HG03469 (cell line): ENCODE data around the gene BTN1A1.

Experiments
- ATAC-seq: cut with Tn5 transposase; IDR thresholded peaks from one replicate; pipeline ENCODE4 v1.9.1; 2021; ENCODE audit warnings: mild to moderate bottlenecking, moderate library complexity, moderate number of reproducible peaks; ENCODE audit not compliant: unreplicated experiment

Gene BTN1A1

DNA sequence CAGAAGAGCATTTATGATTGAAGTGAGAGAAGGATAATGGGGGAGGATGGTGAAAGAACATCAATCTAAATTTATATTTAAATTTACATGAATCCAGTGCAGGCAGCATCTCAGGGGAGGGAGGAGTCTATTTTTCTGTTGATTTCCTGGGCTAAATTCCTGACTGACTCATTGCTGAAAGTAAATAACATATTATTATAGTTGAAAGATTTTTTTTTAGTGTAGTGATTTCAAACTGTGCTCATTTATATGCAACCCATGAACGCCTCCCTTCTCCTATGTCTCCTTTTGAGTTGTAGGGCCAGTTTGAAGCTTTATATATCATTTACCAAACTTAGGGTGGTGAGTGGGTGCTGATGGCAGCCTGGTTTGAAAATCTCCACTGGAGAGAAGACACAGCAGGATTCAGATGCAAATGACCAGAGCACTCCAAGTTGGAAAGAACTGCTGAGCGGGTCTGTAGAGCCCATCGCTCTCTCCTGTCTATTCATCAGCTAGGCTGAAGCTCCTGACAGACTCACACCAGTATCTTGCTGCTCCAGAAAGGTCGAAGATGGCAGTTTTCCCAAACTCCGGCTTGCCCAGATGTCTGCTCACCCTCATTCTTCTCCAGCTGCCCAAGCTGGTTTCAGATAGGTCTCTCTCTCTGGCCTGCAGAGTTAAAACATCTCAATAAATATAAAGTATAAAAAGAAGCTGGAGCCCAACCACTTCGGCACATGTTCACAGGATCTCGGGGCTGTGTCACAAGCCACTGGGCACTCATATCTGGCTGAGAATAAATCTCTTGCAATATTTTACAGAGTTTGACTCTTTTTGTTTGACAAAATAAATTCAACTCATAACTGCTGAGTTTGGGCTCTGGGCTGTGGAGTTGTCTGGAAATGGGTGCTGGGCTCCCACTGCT lies 24.0 kb upstream of the BTN1A1 start:
- ATAC-seq = no peak

DNA sequence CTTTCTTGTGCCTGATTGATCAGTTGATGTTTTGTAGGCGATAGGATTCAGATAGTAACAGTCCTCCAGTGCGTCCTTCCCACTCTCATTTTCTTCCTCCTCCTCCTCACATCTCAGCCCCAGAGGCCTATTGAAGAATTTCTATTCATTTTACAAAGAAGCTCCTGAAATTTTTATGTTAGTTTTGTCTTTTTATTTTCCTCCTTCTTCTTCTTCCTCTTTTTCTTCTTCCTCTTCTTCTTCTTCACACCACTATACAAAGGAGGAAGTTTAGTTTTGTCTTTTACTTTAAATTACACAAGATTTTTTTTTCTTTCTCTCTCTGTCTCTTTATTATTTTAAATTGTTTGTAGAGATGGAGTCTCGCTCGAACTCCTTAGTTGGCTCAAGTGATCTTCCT lies 23.2 kb upstream of the BTN1A1 start:
- no peak for ATAC-seq

DNA sequence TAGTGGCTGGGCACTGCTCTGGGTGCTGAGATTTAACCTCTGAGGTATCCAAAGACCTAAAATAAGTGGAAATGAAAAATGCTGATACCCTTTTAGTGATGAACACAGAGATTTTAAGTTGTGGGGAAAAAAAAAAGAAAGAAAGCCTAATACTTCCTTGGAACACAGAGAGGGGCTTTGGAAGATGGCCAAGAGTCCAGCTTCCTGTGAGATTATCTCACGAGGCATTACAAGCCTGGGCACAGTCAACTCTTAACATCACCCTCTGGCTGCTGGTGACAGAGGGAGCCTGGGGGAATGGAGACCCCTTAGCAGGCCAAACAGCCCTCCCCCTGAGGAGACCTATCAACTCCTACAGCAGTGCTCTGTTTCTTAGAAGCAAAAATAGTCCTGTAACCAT lies 22.7 kb upstream of the BTN1A1 start:
- no peak for ATAC-seq

GRCh38 chr6:26478100-26478984 lies 21.8 kb upstream of the BTN1A1 start:
- no peak for ATAC-seq

DNA sequence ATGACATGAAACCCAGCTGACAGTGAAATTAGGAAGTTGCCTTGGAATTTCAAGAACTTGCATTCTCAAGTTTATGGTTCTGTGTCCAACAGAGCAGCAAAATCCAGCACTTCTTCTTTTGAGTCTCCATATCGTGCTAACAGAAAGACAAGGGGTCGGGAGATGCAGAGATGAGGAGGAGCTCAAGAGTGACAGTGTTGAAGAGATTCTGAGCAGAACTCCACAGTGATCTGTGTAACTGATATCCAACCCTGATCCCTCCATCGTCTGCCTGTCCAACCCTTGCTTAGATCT lies 21.2 kb upstream of the BTN1A1 start:
- no peak for ATAC-seq

GRCh38 chr6:26482338-26482737 lies 17.8 kb upstream of the BTN1A1 start:
- no peak for ATAC-seq

DNA sequence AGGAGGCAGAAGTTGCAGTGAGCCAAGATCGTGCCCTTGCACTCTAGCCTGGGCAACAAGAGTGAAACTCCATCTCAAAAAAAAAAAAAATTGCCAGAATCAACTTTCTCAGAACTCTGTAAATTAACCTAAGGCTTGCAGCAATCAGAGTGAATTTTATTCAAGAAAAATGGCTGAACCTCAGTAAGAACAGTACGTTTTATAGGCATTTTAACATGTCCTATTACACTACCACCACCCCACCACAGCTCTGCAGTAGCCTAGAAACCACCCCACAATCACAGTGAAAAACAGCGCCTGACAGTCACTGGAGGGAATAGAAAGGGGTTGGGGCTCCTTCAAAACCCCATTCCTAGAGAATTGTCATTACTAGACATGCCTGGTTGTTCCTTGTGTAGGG lies 16.4 kb upstream of the BTN1A1 start:
- no peak for ATAC-seq

GRCh38 chr6:26484161-26484560 lies 15.9 kb upstream of the BTN1A1 start:
- ATAC-seq = no peak

GRCh38 chr6:26485112-26485780 lies 14.9 kb upstream of the BTN1A1 start:
- ATAC-seq = no peak

DNA sequence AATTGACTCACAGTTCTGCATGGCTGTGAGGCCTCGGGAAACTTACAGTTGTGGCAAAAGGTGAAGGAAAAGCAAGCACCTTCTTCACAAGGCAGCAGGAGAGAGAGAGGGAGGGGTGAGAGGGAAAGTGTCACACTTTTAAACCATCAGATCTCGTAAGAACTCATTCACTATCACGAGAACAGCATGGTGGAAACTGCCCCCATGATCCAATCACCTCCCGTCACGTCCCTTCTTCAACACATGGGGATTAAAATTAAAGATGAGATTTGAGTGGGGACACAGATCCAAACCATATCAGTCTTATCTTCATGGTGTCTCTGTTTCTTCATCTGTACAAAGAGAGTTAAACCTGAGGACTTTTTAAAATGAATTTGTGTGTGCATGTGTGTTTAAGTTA lies 13.7 kb upstream of the BTN1A1 start:
- ATAC-seq = no peak

DNA sequence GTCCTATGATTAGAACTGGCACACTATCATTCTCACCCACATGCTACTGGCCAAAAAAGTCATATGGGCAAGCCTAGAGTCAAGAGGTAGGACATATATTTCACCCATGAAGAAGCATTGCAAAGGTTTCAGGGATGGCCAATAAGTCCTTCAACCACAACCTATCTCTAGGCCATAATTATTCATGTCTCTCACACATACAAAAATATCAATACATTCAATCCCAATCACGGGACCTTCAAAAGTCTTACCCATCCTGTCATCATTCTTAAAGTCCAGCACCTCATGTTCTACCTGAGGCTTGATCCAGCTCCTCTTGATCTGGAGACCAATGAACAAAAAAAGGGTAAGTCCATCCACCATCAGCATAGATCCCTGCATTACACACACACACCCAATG lies 12.6 kb upstream of the BTN1A1 start:
- ATAC-seq = no peak

DNA sequence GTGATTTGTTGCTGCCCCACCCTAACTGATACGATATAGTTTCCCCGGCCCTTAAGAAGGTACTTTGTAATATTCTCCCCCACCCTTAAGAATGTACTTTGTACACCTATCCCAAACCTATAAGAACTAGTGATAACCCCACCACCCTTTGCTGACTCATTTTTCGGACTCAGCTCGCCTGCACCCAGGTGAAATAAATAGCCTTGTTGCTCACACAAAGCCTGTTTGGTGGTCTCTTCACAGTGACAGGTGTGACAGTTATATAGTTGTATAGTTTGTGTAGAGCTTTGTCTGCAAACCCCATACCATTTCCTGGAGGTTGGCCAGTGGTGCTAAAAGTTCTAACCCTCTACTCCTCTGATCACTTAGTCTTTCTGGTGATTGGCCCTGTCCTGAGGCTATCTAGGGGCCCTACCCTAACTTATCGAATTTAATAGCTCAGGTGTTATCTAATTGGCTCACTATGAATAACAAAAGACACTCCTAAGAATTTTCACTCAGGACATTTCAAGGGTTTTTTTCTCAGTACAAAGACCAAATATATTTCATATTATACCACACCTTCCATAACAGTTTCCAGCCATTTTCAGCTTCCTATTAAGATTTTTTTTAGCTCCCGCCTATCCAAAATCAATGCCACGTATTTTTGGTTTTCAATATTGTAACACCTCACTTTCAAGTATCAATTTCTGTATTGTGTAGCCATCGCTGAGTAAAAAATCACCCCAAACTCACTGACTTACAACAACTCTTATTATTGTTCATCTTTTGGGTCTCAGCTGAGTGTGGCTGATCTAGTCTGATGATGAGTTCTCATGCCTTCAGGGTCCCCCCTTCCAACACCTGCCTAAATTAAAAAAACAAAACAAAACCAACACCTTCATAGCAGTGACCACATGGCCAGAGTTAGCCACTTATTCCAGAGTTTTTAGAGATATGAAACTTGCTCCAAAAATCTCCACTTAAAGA lies 9.8 kb upstream of the BTN1A1 start:
- ATAC-seq = no peak

GRCh38 chr6:26491604-26492003 lies 8.5 kb upstream of the BTN1A1 start:
- no peak for ATAC-seq

- no peak for ATAC-seq
Observed at GRCh38 chr6:26493258-26493657, 6.8 kb upstream of the BTN1A1 start.

GRCh38 chr6:26494117-26494516 lies 6.0 kb upstream of the BTN1A1 start:
- ATAC-seq = no peak

DNA sequence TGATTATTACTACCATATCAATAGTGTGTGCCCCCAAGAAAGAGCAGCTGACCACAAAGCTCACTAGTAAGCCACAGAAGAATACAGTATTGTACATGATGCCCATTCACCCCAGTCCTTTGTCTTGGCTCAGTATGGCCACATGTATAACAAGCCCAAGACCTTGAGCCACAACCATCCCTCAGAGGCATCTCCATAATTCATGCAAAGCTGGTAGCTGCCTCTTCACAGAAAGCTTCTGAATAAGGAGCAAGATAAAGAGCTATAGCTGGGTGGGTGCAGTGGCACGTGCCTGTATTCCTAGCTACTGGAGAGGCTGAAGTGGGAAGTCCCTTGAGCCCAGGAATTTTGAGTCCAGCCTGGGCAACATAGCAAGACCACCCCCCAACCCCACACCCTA lies 4.8 kb upstream of the BTN1A1 start:
- no peak for ATAC-seq

GRCh38 chr6:26497610-26498009 lies 2.5 kb upstream of the BTN1A1 start:
- no peak for ATAC-seq

DNA sequence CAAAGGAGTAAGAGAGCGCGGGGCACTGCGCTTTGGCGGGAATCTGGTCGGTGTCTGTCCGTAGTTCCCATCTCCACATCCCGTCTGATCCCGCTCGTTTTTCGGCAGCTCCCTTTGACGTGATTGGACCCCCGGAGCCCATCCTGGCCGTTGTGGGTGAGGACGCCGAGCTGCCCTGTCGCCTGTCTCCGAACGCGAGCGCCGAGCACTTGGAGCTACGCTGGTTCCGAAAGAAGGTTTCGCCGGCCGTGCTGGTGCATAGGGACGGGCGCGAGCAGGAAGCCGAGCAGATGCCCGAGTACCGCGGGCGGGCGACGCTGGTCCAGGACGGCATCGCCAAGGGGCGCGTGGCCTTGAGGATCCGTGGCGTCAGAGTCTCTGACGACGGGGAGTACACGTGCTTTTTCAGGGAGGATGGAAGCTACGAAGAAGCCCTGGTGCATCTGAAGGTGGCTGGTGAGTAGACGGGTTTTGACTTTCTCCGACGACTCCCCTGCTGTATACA lies 1.4 kb downstream of the BTN1A1 start:
- no peak for ATAC-seq

- ATAC-seq = no peak
Observed at GRCh38 chr6:26502165-26502564, 2.1 kb downstream of the BTN1A1 start.

DNA sequence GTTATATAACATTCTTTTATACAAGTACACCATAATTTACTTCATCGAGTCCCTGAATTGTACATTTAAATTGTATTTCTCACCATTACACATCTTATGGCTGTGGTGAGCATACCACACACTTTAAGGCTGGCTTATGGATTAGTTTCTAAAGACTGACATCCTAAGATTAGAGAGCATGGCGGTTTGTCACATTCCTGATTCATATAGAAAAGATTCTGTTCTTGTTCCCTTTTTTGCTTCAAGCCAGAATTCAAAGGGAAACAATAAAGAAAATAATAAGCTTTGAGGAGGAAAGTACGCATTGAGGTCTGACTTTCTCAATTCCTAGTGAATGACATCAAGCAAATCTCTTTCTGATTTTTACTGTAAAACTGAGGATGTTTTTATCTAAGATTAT lies 2.5 kb downstream of the BTN1A1 start:
- no peak for ATAC-seq
